HG02973 (cell line): ENCODE results near the gene PNPLA7.
"Not testable (repeated sequence)": the region's sequence is repeated elsewhere in the genome, so short reads cannot be mapped to it uniquely, and the experiment has no call there.

Source experiments
- ATAC-seq: cut with Tn5 transposase; IDR thresholded peaks from one replicate; pipeline ENCODE4 v1.9.1; 2021; ENCODE audit warnings: moderate library complexity; ENCODE audit not compliant: unreplicated experiment

Gene PNPLA7

GRCh38 chr9:137543237-137543963 is 6.8 kb downstream of the PNPLA7 start:
- no peak for ATAC-seq

GRCh38 chr9:137542486-137542885 is 7.7 kb downstream of the PNPLA7 start:
- no peak for ATAC-seq

GRCh38 chr9:137540536-137540935 is 9.7 kb downstream of the PNPLA7 start:
- ATAC-seq, result no peak

GRCh38 chr9:137538058-137538457 is 12.1 kb downstream of the PNPLA7 start:
- ATAC-seq, result no peak

- not testable (repeated sequence) for ATAC-seq
Observed at GRCh38 chr9:137536594-137537131, 13.5 kb downstream of the PNPLA7 start.

- no peak for ATAC-seq
Observed at GRCh38 chr9:137535120-137535428, 15.1 kb downstream of the PNPLA7 start.

- no peak for ATAC-seq
Observed at GRCh38 chr9:137534256-137535119, 15.7 kb downstream of the PNPLA7 start.

GRCh38 chr9:137532891-137533468 is 17.2 kb downstream of the PNPLA7 start:
- ATAC-seq, result not testable (repeated sequence)

- no peak for ATAC-seq
Observed at GRCh38 chr9:137531099-137531765, 19.0 kb downstream of the PNPLA7 start.

GRCh38 chr9:137530331-137530730 is 19.9 kb downstream of the PNPLA7 start:
- no peak for ATAC-seq

GRCh38 chr9:137524981-137525317 is 25.3 kb downstream of the PNPLA7 start:
- no peak for ATAC-seq

GRCh38 chr9:137524161-137524980 is 25.8 kb downstream of the PNPLA7 start:
- ATAC-seq, result no peak

- ATAC-seq, result no peak
Observed at GRCh38 chr9:137522746-137523455, 27.3 kb downstream of the PNPLA7 start.

GRCh38 chr9:137521405-137521985 is 28.7 kb downstream of the PNPLA7 start:
- ATAC-seq, result no peak

- no peak for ATAC-seq
Observed at GRCh38 chr9:137520614-137521404, 29.4 kb downstream of the PNPLA7 start.

GRCh38 chr9:137519553-137519952 is 30.6 kb downstream of the PNPLA7 start:
- ATAC-seq, result no peak

- not testable (repeated sequence) for ATAC-seq
Observed at GRCh38 chr9:137518661-137519459, 31.3 kb downstream of the PNPLA7 start.
